PC-3 (cell line): ENCODE measurements around the gene NACC1. TPM values are rescaled to one million over a fixed set of nuclear protein-coding genes. Genes with fewer than 3 reads are reported as not detected.

Experiments
- ATAC-seq: fragments of 200-7000 bp; cut with Tn5 transposase; 2 replicates; pipeline ENCODE4 v1.9.1; 2020; ENCODE audit warnings: mild to moderate bottlenecking, moderate library complexity
- BruUV-seq: library from RNA; stranded (reverse); fragments of 400-500 nt; replicated peaks from 2 replicates; lab custom pipeline; 2021; lab: Mats Ljungman, UMichigan
- CTCF ChIA-PET: fragments of 300-600 bp; sonication (Branson Sonifier 250); formaldehyde crosslinking; loops from one replicate; lab custom pipeline; 2022; ENCODE audit warnings: antibody characterized with exemption; lab: Charles Lee
- POLR2A ChIA-PET: fragments of 300-600 bp; sonication (Branson Sonifier 250); formaldehyde crosslinking; loops from one replicate; lab custom pipeline; 2022; ENCODE audit warnings: antibody characterized with exemption; ENCODE audit not compliant: unreplicated experiment; lab: Charles Lee
- DNase-seq: peaks from one replicate; pipeline ENCODE4 v3.0.0-alpha.2; 2015
- H2AFZ ChIP-seq: fragments of 300-600 bp; sonication (generic); 2 replicates; pipeline ENCODE4 v1.6.0; 2016; ENCODE audit warnings: antibody characterized with exemption, low read length
- H3F3A ChIP-seq: fragments of 300-600 bp; sonication (generic); one replicate; pipeline ENCODE4 v1.6.0; 2017; ENCODE audit warnings: antibody characterized with exemption, low read length, control low read depth, mild to moderate bottlenecking; ENCODE audit not compliant: unreplicated experiment
- H3K27ac ChIP-seq: fragments of 300-600 bp; sonication (generic); 2 replicates; pipeline ENCODE4 v1.5.1; 2016; ENCODE audit warnings: mild to moderate bottlenecking, low read length
- H3K27me3 ChIP-seq: fragments of 300-600 bp; sonication (generic); 2 replicates; pipeline ENCODE4 v1.6.1; 2016; ENCODE audit warnings: low read length, mixed read lengths
- H3K36me3 ChIP-seq: fragments of 300-600 bp; sonication (generic); 2 replicates; pipeline ENCODE4 v1.6.1; 2016; ENCODE audit warnings: low read depth, mixed run types, low read length, mixed read lengths
- H3K4me1 ChIP-seq: fragments of 300-600 bp; sonication (generic); 2 replicates; pipeline ENCODE4 v1.5.1; 2016; ENCODE audit warnings: low read length; ENCODE audit not compliant: insufficient read depth
- H3K4me2 ChIP-seq: fragments of 300-600 bp; sonication (generic); 2 replicates; pipeline ENCODE4 v1.6.0; 2016; ENCODE audit warnings: low read length
- H3K4me3 ChIP-seq: fragments of 300-600 bp; sonication (generic); 2 replicates; pipeline ENCODE4 v1.5.1; 2016; ENCODE audit warnings: mild to moderate bottlenecking, low read length, mixed read lengths
- H3K79me2 ChIP-seq: fragments of 300-600 bp; sonication (generic); 2 replicates; pipeline ENCODE4 v1.6.1; 2017; ENCODE audit warnings: low read length, mixed read lengths
- H3K9ac ChIP-seq: fragments of 300-600 bp; sonication (generic); 2 replicates; pipeline ENCODE4 v1.6.0; 2016; ENCODE audit warnings: mild to moderate bottlenecking, low read length
- H3K9me2 ChIP-seq: fragments of 300-600 bp; sonication (generic); replicated peaks from 2 replicates; pipeline ENCODE4 v1.6.1; 2016; ENCODE audit warnings: mixed run types, low read length, mixed read lengths
- H3K9me3 ChIP-seq: fragments of 300-600 bp; sonication (generic); 2 replicates; pipeline ENCODE4 v1.6.1; 2016; ENCODE audit warnings: low read length, mixed read lengths
- H4K20me1 ChIP-seq: fragments of 300-600 bp; sonication (generic); 2 replicates; pipeline ENCODE4 v1.6.1; 2016; ENCODE audit warnings: low read length, mixed read lengths
- CTCF ChIP-seq: fragments of 300-600 bp; sonication (generic); conservative IDR thresholded peaks from 2 replicates; pipeline ENCODE4 v1.5.1; 2017; ENCODE audit warnings: antibody characterized with exemption, low read depth, mild to moderate bottlenecking, low read length
- EZH2 ChIP-seq: fragments of 300-600 bp; sonication (generic); IDR thresholded peaks from one replicate; pipeline ENCODE4 v1.6.1; 2017; ENCODE audit warnings: antibody characterized with exemption, mild to moderate bottlenecking, low read length; ENCODE audit not compliant: unreplicated experiment
- EZH2phosphoT487 ChIP-seq: fragments of 300-600 bp; sonication (generic); IDR thresholded peaks from 2 replicates; pipeline ENCODE4 v1.6.1; 2018; ENCODE audit warnings: mild to moderate bottlenecking, antibody characterized with exemption, low read length, borderline replicate concordance
- intact Hi-C: fragments of 100-400 bp; cut with micrococcal nuclease; formaldehyde crosslinking; loops from 2 replicates; pipeline ENCODE4 v1.9.0; 2023
- total RNA-seq: library from RNA; depleted of rRNA; stranded (reverse); fragments of >200 nt; gene quantifications from 2 replicates; pipeline ENCODE4 v1.2.3, GENCODE V29; 2014

Gene NACC1
- total RNA-seq, 1 experiment from 2014 or later, result 266 TPM

- Histone ChIP-seq H2AFZ (no peak overlapping the region), H3K4me1 (peaks cover 26% of the 10 kb centered on the region), H3K27me3 (no peaks in the 10 kb centered on the region), H4K20me1 (peaks cover 58% of the 10 kb centered on the region), H3K79me2 (peaks cover 100% of the 10 kb centered on the region), H3K36me3 (peaks cover 28% of the 10 kb centered on the region), H3K9ac (no peak overlapping the region), H3K9me2 (no peaks in the 10 kb centered on the region), H3K9me3 (no peaks in the 10 kb centered on the region), H3K27ac (no peak overlapping the region), H3F3A (no peaks in the 10 kb centered on the region), H3K4me2 (no peak overlapping the region), H3K4me3 (no peak overlapping the region)
- no peak for TF ChIP-seq EZH2
- no peak for TF ChIP-seq EZH2phosphoT487
- no peak for TF ChIP-seq CTCF
- ChIA-PET CTCF (no interaction called here), POLR2A (no interaction called here)
- ATAC-seq (no peak), DNase-seq (no peak)
- intact Hi-C loops, result no loop called here
- BruUV-seq, result no TSS peak
Observed at GRCh38 chr19:13122980-13123957, 5.2 kb downstream of the NACC1 start.

GRCh38 chr19:13127051-13127450 is 9.0 kb downstream of the NACC1 start:
- intact Hi-C loops, result no loop called here
- no peak for TF ChIP-seq CTCF
- TF ChIP-seq EZH2, result no peak
- no peak for TF ChIP-seq EZH2phosphoT487
- no peak for DNase-seq
- no TSS peak for BruUV-seq
- H3K27ac ChIP-seq, result no peak overlapping the region
- no peaks in the 10 kb centered on the region for H3K4me1 ChIP-seq
- peaks cover 47% of the 10 kb centered on the region for H4K20me1 ChIP-seq
- no peak overlapping the region for H3K4me2 ChIP-seq
- no peak overlapping the region for H3K4me3 ChIP-seq
- H2AFZ ChIP-seq, result no peak overlapping the region
- no peaks in the 10 kb centered on the region for H3K9me3 ChIP-seq
- H3K27me3 ChIP-seq, result no peaks in the 10 kb centered on the region
- ChIA-PET POLR2A (no interaction called here), CTCF (no interaction called here)
- no peaks in the 10 kb centered on the region for H3K9me2 ChIP-seq
- peaks cover 4% of the 10 kb centered on the region for H3F3A ChIP-seq
- no peak overlapping the region for H3K9ac ChIP-seq
- ATAC-seq, result no peak
- H3K36me3 ChIP-seq, result peaks cover 19% of the 10 kb centered on the region
- H3K79me2 ChIP-seq, result peaks cover 99% of the 10 kb centered on the region
